Peyer's patch (tissue), 4 donors: ENCODE data around the gene ITIH4. TPM values are rescaled to one million over a fixed set of nuclear protein-coding genes. Genes with fewer than 3 reads are reported as not detected.

Source experiments
- DNase-seq, 3 donors: peaks; one replicate each; pipeline ENCODE4 v3.0.0-alpha.2; 2017 to 2019
- H3K27ac ChIP-seq, 4 donors: fragments of 200-600 bp; sonication (generic); one replicate each; pipeline ENCODE4 v1.5.1; 2016 to 2019
- H3K27me3 ChIP-seq, 2 donors: fragments of 200-600 bp; sonication (generic); one replicate each; pipeline ENCODE4 v1.5.1; 2019
- H3K36me3 ChIP-seq, 3 donors: fragments of 200-600 bp; sonication (generic); one replicate each; pipeline ENCODE4 v1.5.1; 2016 to 2019
- H3K4me1 ChIP-seq, 4 donors: fragments of 200-600 bp; sonication (generic); one replicate each; pipeline ENCODE4 v1.5.1; 2016 to 2019
- H3K4me3 ChIP-seq, 4 donors: fragments of 200-600 bp; sonication (generic); 1 replicate in 3 of 4; 2 replicates in 1 of 4; pipeline ENCODE4 v1.5.1; 2016 to 2019; ENCODE audit warnings: mild to moderate bottlenecking in 1 of 4
- H3K9me3 ChIP-seq, 4 donors: fragments of 200-600 bp; sonication (generic); one replicate each; pipeline ENCODE4 v1.5.1; 2016 to 2019; ENCODE audit warnings: mild to moderate bottlenecking in 1 of 4
- POLR2A ChIP-seq, 2 donors: fragments of 450-650 bp; IDR thresholded peaks; one replicate each; pipeline ENCODE4 v1.5.1; 2017; ENCODE audit warnings: antibody characterized with exemption in 2 of 2, mild to moderate bottlenecking in 2 of 2, moderate library complexity in 2 of 2
- total RNA-seq, 4 donors: library from RNA; depleted of rRNA; stranded (reverse); fragments of >200 nt; gene quantifications; one replicate each; pipeline ENCODE4 v1.1.0, GENCODE V29; 2016
- TF ChIP-seq, protein P1 (sequence below), 6 experiments: fragments of 450-650 bp in 4 of 6; fragments of 200-600 bp in 2 of 6; sonication (generic) in 1 of 6; IDR thresholded peaks; one replicate each; pipeline ENCODE4 v1.5.1; 2017 to 2019; ENCODE audit warnings: antibody characterized with exemption in 6 of 6, mild to moderate bottlenecking in 3 of 6, moderate library complexity in 1 of 6

ITIH4 gene
- total RNA-seq, 4 donors from 2014 or later: 1.1 to 19.8 (median 1.9) TPM

DNA sequence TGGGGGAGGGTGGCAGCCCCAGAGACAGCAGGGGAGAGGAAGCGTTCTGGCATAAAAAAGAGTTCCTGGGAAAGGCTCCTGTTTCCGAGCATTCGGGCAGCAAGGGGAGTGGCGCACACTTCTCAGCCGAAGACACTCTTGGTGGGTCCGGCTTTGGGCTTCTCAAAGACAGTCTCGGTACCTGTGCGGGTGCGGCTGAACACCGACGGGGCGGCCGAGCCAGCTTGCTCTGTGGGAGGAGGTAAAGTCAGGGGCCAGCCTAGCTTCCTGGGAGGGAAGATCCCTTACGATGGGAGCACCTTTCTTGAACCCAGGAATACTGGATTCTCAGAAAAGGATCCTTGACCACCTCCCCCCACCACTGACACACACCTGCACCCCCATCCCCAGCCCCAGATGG, 2.7 kb upstream of the ITIH4 start:
- Histone ChIP-seq H3K36me3 (no peaks in the 10 kb centered on the region), H3K4me3 (no peak overlapping the region), H3K4me1 (peaks cover 0 to 6% (median 0%) of the 10 kb centered on the region in 4 donors), H3K9me3 (no peaks in the 10 kb centered on the region), H3K27me3 (no peaks in the 10 kb centered on the region), H3K27ac (no peak overlapping the region)
- no peak for TF ChIP-seq POLR2A (IDR thresholded peaks at IDR 0.05)
- TF ChIP-seq, protein P1, sequence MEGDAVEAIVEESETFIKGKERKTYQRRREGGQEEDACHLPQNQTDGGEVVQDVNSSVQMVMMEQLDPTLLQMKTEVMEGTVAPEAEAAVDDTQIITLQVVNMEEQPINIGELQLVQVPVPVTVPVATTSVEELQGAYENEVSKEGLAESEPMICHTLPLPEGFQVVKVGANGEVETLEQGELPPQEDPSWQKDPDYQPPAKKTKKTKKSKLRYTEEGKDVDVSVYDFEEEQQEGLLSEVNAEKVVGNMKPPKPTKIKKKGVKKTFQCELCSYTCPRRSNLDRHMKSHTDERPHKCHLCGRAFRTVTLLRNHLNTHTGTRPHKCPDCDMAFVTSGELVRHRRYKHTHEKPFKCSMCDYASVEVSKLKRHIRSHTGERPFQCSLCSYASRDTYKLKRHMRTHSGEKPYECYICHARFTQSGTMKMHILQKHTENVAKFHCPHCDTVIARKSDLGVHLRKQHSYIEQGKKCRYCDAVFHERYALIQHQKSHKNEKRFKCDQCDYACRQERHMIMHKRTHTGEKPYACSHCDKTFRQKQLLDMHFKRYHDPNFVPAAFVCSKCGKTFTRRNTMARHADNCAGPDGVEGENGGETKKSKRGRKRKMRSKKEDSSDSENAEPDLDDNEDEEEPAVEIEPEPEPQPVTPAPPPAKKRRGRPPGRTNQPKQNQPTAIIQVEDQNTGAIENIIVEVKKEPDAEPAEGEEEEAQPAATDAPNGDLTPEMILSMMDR (IDR thresholded peaks at IDR 0.05): no peak
- no peak for DNase-seq

DNA sequence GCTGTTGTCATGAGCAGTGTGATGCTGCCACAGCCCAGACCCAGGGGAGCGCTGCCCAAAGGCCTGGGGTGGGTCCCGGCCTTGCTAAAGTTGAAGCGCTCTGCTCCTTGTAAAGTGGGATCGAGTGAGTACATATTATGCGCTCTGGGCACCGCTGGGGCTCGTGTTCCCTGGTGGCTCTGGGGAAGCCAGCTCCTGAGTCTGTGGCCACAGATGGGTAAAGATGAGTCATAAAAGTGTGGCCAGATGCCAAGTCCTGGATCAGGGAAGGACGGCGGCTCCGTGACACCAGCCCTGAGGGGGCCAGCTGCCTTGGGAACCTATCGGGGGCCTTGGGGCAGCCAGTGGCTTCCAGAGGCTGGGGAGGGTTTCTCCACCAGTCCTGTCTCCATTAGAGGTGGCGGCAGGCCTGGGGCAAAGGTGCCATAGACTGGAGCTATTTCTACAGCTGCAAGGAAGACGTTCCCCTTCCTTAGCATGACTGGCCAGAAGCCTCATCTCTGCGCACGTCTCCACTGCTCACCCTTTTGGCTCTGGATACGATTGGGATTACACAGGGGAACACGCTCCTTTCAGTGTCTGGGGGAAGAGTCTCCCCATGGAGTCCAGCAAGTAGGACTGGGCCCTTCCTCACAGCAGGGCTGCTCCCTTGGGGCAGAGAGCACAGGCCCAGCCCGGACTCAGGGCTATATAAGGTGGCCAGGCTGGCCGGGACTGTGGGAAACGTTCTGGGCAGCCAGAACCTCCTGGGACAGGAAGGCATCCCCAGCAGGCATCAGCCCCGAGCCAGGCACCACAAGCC, 1.2 kb upstream of the ITIH4 start:
- TF ChIP-seq, protein P1 (IDR thresholded peaks at IDR 0.05): no peak
- TF ChIP-seq POLR2A (IDR thresholded peaks at IDR 0.05): no peak

DNA sequence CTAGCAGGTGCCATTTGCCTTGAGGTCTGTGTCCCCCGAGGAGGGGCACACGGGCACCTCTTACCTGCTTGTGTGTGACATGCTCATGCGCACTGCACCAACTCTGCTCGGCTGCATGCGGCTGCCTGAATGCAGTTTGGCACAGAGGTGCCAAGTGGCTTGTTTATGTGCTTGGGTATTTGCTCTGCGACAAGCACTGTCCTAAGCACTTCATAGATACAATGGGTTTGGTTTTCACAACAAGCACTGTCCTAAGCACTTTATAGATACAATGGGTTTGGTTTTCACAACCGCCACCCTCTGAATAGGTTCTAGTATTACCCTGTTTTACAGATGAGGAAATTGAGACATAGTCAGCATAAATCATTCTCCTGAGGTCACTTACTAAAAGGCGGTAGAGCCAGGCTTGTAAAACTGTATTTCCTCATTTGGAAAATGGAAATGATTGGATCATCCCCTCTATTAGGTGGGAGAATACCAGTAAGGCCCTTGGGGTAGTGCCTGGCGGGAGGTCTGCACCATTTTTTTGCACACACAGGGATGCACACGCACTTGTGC, 487 bp downstream of the ITIH4 start:
- H3K36me3 ChIP-seq: no peaks in the 10 kb centered on the region
- no peaks in the 10 kb centered on the region for H3K27me3 ChIP-seq
- TF ChIP-seq, protein P1 (IDR thresholded peaks at IDR 0.05): no peak
- TF ChIP-seq POLR2A (IDR thresholded peaks at IDR 0.05): no peak
- H3K9me3 ChIP-seq: no peaks in the 10 kb centered on the region
- H3K27ac ChIP-seq: no peak overlapping the region
- H3K4me1 ChIP-seq: no peaks in the 10 kb centered on the region
- peak overlapping the region in 1 of 4 donors; percentile 16 for H3K4me3 ChIP-seq
- no peak for DNase-seq

More for the DNA sequence above, 1.2 kb upstream of the ITIH4 start:
- no peaks in the 10 kb centered on the region for H3K36me3 ChIP-seq
- H3K27ac ChIP-seq: peak overlapping the region in 1 of 4 donors; percentile 39
- H3K9me3 ChIP-seq: no peaks in the 10 kb centered on the region
- no peaks in the 10 kb centered on the region for H3K27me3 ChIP-seq
- peak in 2 of 3 donors; percentile 18 to 60 for DNase-seq
- peak overlapping the region in 1 of 4 donors; percentile 19 for H3K4me3 ChIP-seq
- H3K4me1 ChIP-seq: peaks cover 0 to 6% (median 0%) of the 10 kb centered on the region in 4 donors

DNA sequence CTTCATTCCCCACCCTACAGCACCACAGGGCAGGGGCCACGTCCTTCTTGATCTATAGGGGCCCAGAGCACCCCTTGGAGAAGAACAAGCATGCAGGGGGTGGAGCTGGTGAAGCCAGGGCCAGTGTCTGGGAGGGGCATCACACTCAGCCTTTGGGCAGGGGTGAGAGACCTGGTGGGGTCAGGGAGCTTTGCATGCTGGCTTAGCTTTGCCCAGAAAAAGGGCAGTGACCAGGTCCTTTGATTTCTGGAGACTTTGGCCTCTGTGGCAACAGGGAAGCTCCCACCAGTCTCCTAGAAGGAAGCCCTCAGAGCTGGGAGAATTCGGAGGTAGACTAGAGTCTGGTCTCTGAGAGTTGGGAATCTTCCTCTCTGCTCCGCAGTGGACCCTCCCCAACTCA, 990 bp downstream of the ITIH4 start:
- DNase-seq: no peak
- Histone ChIP-seq H3K9me3 (no peaks in the 10 kb centered on the region), H3K36me3 (no peaks in the 10 kb centered on the region), H3K27ac (no peak overlapping the region), H3K27me3 (no peaks in the 10 kb centered on the region), H3K4me3 (peak overlapping the region in 1 of 4 donors; percentile 16), H3K4me1 (no peaks in the 10 kb centered on the region)
- TF ChIP-seq, protein P1 (IDR thresholded peaks at IDR 0.05): no peak
- TF ChIP-seq POLR2A (IDR thresholded peaks at IDR 0.05): no peak

DNA sequence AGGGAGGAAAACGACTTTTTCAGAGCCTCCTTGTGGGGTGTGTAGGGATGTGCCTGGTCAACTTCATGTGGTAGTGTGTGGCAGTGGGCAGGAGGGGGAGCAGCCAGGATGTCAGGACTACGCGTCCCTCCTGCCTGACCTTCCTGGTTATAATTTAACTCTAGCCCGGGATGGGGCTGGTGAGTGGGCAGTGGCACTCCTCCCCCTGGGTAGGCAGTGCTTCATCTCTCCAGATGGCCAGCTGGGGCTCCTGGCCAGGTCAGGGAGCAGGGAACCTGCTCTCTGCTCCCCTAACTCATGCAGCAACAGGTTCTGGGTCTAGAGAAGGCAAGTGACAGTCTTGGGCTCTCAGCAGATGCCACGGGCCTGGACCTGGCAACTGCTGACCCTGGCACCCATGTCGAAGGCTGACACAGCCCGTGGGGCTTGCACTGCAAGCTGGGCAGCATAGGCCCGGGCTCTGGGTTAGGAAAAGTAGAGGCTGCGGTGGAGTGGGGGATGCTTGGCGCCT, 2.6 kb downstream of the ITIH4 start:
- Histone ChIP-seq H3K27me3 (no peaks in the 10 kb centered on the region), H3K4me3 (no peak overlapping the region), H3K4me1 (no peaks in the 10 kb centered on the region), H3K36me3 (no peaks in the 10 kb centered on the region), H3K9me3 (no peaks in the 10 kb centered on the region), H3K27ac (no peak overlapping the region)
- no peak for TF ChIP-seq POLR2A (IDR thresholded peaks at IDR 0.05)
- TF ChIP-seq, protein P1 (IDR thresholded peaks at IDR 0.05): no peak
- no peak for DNase-seq
